IMR-90 (cell line): Measurements from ENCODE around the gene CSNK1G2. TPM values are rescaled to one million over a fixed set of nuclear protein-coding genes. Genes with fewer than 3 reads are reported as not detected.

Source experiments
- ATAC-seq: fragments of 200-7000 bp; cut with Tn5 transposase; 2 replicates; pipeline ENCODE4 v1.9.1; 2020; ENCODE audit warnings: low read depth, mild to moderate bottlenecking, moderate library complexity
- BruUV-seq: library from RNA; stranded (reverse); fragments of 400-500 nt; replicated peaks from 2 replicates; lab custom pipeline; 2021; lab: Mats Ljungman, UMichigan
- CTCF ChIA-PET: fragments of 300-600 bp; formaldehyde crosslinking; extraction: SDS; loops from one replicate; lab custom pipeline; 2021; ENCODE audit warnings: antibody characterized with exemption; lab: Yijun Ruan, JAX
- POLR2A ChIA-PET: fragments of 300-600 bp; sonication (Branson Sonifier 250); formaldehyde crosslinking; loops from one replicate; lab custom pipeline; 2022; ENCODE audit warnings: antibody characterized with exemption; ENCODE audit not compliant: unreplicated experiment; lab: Charles Lee
- DNase-seq: peaks from one replicate; pipeline ENCODE4 v3.0.0; 2013
- H2AFZ ChIP-seq: replicated peaks from 2 replicates; pipeline ENCODE3; 2013; ENCODE audit warnings: low read length, mild to moderate bottlenecking; ENCODE audit not compliant: poor library complexity
- H2AK5ac ChIP-seq: 2 replicates; pipeline ENCODE4 v1.6.1; 2013; ENCODE audit warnings: low read depth, low read length, inconsistent platforms
- H2AK9ac ChIP-seq: replicated peaks from 2 replicates; pipeline ENCODE3; 2013; ENCODE audit warnings: mild to moderate bottlenecking, low read depth, low read length, moderate library complexity; ENCODE audit not compliant: poor library complexity
- H2BK120ac ChIP-seq: 2 replicates; pipeline ENCODE4 v1.6.1; 2013; ENCODE audit warnings: low read depth, low read length, inconsistent platforms
- H2BK15ac ChIP-seq: 3 replicates; pipeline ENCODE4 v1.6.1; 2013; ENCODE audit warnings: low read depth, low read length, inconsistent platforms
- H2BK20ac ChIP-seq: 2 replicates; pipeline ENCODE4 v1.6.1; 2013; ENCODE audit warnings: low read depth, mild to moderate bottlenecking, inconsistent platforms, low read length, moderate library complexity
- H2BK5ac ChIP-seq: 2 replicates; pipeline ENCODE4 v1.6.1; 2013; ENCODE audit warnings: mild to moderate bottlenecking, low read depth, low read length, inconsistent platforms; ENCODE audit not compliant: poor library complexity, severe bottlenecking
- H3K14ac ChIP-seq: replicated peaks from 2 replicates; pipeline ENCODE4 v1.6.1; 2013; ENCODE audit warnings: low read depth, low read length, inconsistent platforms
- H3K18ac ChIP-seq: 2 replicates; pipeline ENCODE4 v1.6.1; 2013; ENCODE audit warnings: low read depth, low read length, control low read depth
- H3K23ac ChIP-seq: 2 replicates; pipeline ENCODE4 v1.6.1; 2013; ENCODE audit warnings: low read depth, low read length, inconsistent platforms
- H3K27ac ChIP-seq: 2 replicates; pipeline ENCODE4 v1.5.1; 2013; ENCODE audit warnings: mild to moderate bottlenecking, control low read depth, low read length; ENCODE audit not compliant: insufficient read depth
- H3K27me3 ChIP-seq: 2 replicates; pipeline ENCODE4 v1.6.1; 2013; ENCODE audit warnings: low read length; ENCODE audit not compliant: control insufficient read depth, insufficient read depth
- H3K36me3 ChIP-seq: 2 replicates; pipeline ENCODE4 v1.6.1; 2013; ENCODE audit warnings: low read length, mixed read lengths; ENCODE audit not compliant: control insufficient read depth, insufficient read depth
- H3K4ac ChIP-seq: 2 replicates; pipeline ENCODE4 v1.6.1; 2013; ENCODE audit warnings: low read depth, low read length, inconsistent platforms
- H3K4me1 ChIP-seq: 2 replicates; pipeline ENCODE4 v1.6.1; 2013; ENCODE audit warnings: low read length, mixed read lengths; ENCODE audit not compliant: control insufficient read depth, insufficient read depth
- H3K4me2 ChIP-seq: 2 replicates; pipeline ENCODE4 v1.6.1; 2013; ENCODE audit warnings: low read depth, mild to moderate bottlenecking, control low read depth, low read length, moderate library complexity
- H3K4me3 ChIP-seq: 2 replicates; pipeline ENCODE4 v1.5.1; 2013; ENCODE audit warnings: low read depth, mild to moderate bottlenecking, control low read depth, low read length, moderate library complexity; ENCODE audit not compliant: insufficient read depth
- H3K56ac ChIP-seq: 2 replicates; pipeline ENCODE4 v1.6.1; 2013; ENCODE audit warnings: low read length, inconsistent platforms; ENCODE audit not compliant: insufficient read depth; ENCODE audit errors: extremely low read depth
- H3K79me1 ChIP-seq, 2 experiments: 2 replicates each; pipeline ENCODE4 v1.6.1; 2013; ENCODE audit warnings: low read length in 2 of 2, inconsistent platforms in 1 of 2, low read depth in 1 of 2
- H3K9ac ChIP-seq: 2 replicates; pipeline ENCODE4 v1.6.1; 2013; ENCODE audit warnings: low read depth, low read length, control low read depth
- H3K9me1 ChIP-seq: 2 replicates; pipeline ENCODE4 v1.6.1; 2013; ENCODE audit warnings: low read length, inconsistent platforms; ENCODE audit not compliant: insufficient read depth
- H3K9me3 ChIP-seq: 2 replicates; pipeline ENCODE4 v1.6.1; 2013; ENCODE audit warnings: low read length; ENCODE audit not compliant: control insufficient read depth, insufficient read depth
- H4K20me1 ChIP-seq: 2 replicates; pipeline ENCODE4 v1.6.1; 2013; ENCODE audit warnings: low read length, inconsistent platforms; ENCODE audit not compliant: insufficient read depth
- H4K5ac ChIP-seq: 2 replicates; pipeline ENCODE4 v1.6.1; 2013; ENCODE audit warnings: mild to moderate bottlenecking, low read depth, low read length, control low read depth
- H4K8ac ChIP-seq, 2 experiments: 2 replicates each; pipeline ENCODE4 v1.6.1; 2013; ENCODE audit warnings: low read depth in 2 of 2, low read length in 2 of 2, control low read depth in 1 of 2, inconsistent platforms in 1 of 2
- H4K91ac ChIP-seq: 2 replicates; pipeline ENCODE4 v1.6.1; 2013; ENCODE audit warnings: low read depth, low read length, inconsistent platforms; ENCODE audit not compliant: insufficient read depth
- BHLHE40 ChIP-seq: fragments of 150-350 bp; IDR thresholded peaks from 2 replicates; pipeline ENCODE4 v1.6.1; 2016; ENCODE audit warnings: mild to moderate bottlenecking, low read depth, low read length
- CEBPB ChIP-seq: IDR thresholded peaks from 2 replicates; pipeline ENCODE4 v1.6.1; 2012; ENCODE audit warnings: low read depth, low read length, improper control_type of control experiment
- CHD1 ChIP-seq: IDR thresholded peaks from 2 replicates; pipeline ENCODE4 v1.6.1; 2012; ENCODE audit warnings: low read depth, low read length, improper control_type of control experiment
- CTCF ChIP-seq: conservative IDR thresholded peaks from 2 replicates; pipeline ENCODE4 v1.5.1; 2012; ENCODE audit warnings: mild to moderate bottlenecking, low read depth, low read length, improper control_type of control experiment
- ELK1 ChIP-seq: fragments of 150-350 bp; IDR thresholded peaks from 2 replicates; pipeline ENCODE4 v1.6.1; 2016; ENCODE audit warnings: low read depth, mild to moderate bottlenecking, low read length, moderate library complexity, borderline replicate concordance
- FOS ChIP-seq: fragments of 150-350 bp; IDR thresholded peaks from 2 replicates; pipeline ENCODE4 v1.6.1; 2016; ENCODE audit warnings: low read depth, low read length
- MAFK ChIP-seq: IDR thresholded peaks from 2 replicates; pipeline ENCODE4 v1.6.1; 2012; ENCODE audit warnings: low read depth, low read length, improper control_type of control experiment
- MAZ ChIP-seq: IDR thresholded peaks from 2 replicates; pipeline ENCODE4 v1.6.1; 2012; ENCODE audit warnings: low read depth, mild to moderate bottlenecking, low read length, improper control_type of control experiment, moderate library complexity, borderline replicate concordance
- MXI1 ChIP-seq: IDR thresholded peaks from 2 replicates; pipeline ENCODE4 v1.6.1; 2012; ENCODE audit warnings: low read depth, mild to moderate bottlenecking, low read length, moderate library complexity, borderline replicate concordance
- POLR2A ChIP-seq: IDR thresholded peaks from 2 replicates; pipeline ENCODE4 v1.6.1; 2012; ENCODE audit warnings: mild to moderate bottlenecking, low read depth, low read length
- RFX5 ChIP-seq: IDR thresholded peaks from 2 replicates; pipeline ENCODE4 v1.8.0; 2012; ENCODE audit warnings: low read depth, mild to moderate bottlenecking, low read length, moderate library complexity
- SMC3 ChIP-seq: fragments of 150-350 bp; IDR thresholded peaks from 2 replicates; pipeline ENCODE4 v1.6.1; 2016; ENCODE audit warnings: low read depth, mild to moderate bottlenecking, antibody characterized with exemption, low read length, moderate library complexity
- USF2 ChIP-seq: fragments of 150-350 bp; IDR thresholded peaks from 2 replicates; pipeline ENCODE4 v1.6.1; 2017; ENCODE audit warnings: mild to moderate bottlenecking, antibody characterized with exemption, low read length, low read depth
- WGBS, 2 experiments: methylation state at CpG; one replicate each; pipeline versions ENCODE4 v1.1.5 to v1.1.7; 2013; ENCODE audit warnings: missing lambda C conversion rate in 2 of 2; ENCODE audit not compliant: insufficient read length in 1 of 2; ENCODE audit errors: extremely low coverage in 2 of 2; 5-methylcytosine and 5-hydroxymethylcytosine counted together
- dilution Hi-C: fragments of 300-500 bp; cut with HindIII; formaldehyde crosslinking; loops from one replicate; pipeline ENCODE4 v1.14.3; 2018; ENCODE audit warnings: low sequenced_read_pairs; ENCODE audit not compliant: unreplicated experiment
- in situ Hi-C: fragments of 300-500 bp; cut with MboI; formaldehyde crosslinking; loops from 3 replicates; pipeline ENCODE4 v1.14.3; 2019; ENCODE audit warnings: low sequenced_read_pairs, inconsistent platforms, mixed read lengths
- intact Hi-C: fragments of 100-400 bp; cut with micrococcal nuclease; formaldehyde crosslinking; loops from 2 replicates; pipeline ENCODE4 v1.10.0; 2022
- polyA plus RNA-seq, 3 experiments: library from polyadenylated mRNA; depleted of rRNA; stranded (reverse); fragments of >200 nt; gene quantifications; 2 replicates each; pipeline ENCODE4 v1.2.3, GENCODE V29; 2012; ENCODE audit warnings: low replicate concordance in 1 of 3
- total RNA-seq: library from RNA; depleted of rRNA; stranded (reverse); fragments of >200 nt; gene quantifications from 2 replicates; pipeline ENCODE4 v1.2.3, GENCODE V29; 2012

CSNK1G2 gene
- total and polyA plus RNA-seq, 2 of the 4 experiments (the other 2 are of a cell fraction) = 38.0 to 96.3 TPM

- ChIA-PET CTCF (no interaction called here), POLR2A (no interaction called here)
- Histone ChIP-seq H3K36me3 (no peaks in the 10 kb centered on the region), H4K8ac (no peak overlapping the region), H3K27me3 (no peaks in the 10 kb centered on the region), H3K4me1 (peaks cover 2% of the 10 kb centered on the region; the same call in 1 of the 2 replicates), H3K14ac (no peak overlapping the region), H3K56ac (no peak overlapping the region), H2BK15ac (no peak overlapping the region), H3K4ac (no peak overlapping the region), H3K9me3 (no peaks in the 10 kb centered on the region; the same call in 1 of the 2 replicates), H4K20me1 (peaks cover 2% of the 10 kb centered on the region), H3K23ac (no peak overlapping the region), H3K79me1 (peaks cover 5 to 18% of the 10 kb centered on the region in 2 experiments; a peak in 2 of 4 replicates), H2BK20ac (no peak overlapping the region), H2AFZ (no peak overlapping the region), H2BK5ac (no peak overlapping the region), H2BK120ac (no peak overlapping the region), H2AK5ac (no peak overlapping the region), H4K91ac (no peak overlapping the region), H3K4me3 (no peak overlapping the region), H3K18ac (no peak overlapping the region), H2AK9ac (no peak overlapping the region), H3K4me2 (no peak overlapping the region), H3K9ac (no peak overlapping the region), H4K5ac (no peak overlapping the region), H3K27ac (no peak overlapping the region), H3K9me1 (peaks cover 5% of the 10 kb centered on the region; the same call in 1 of the 2 replicates)
- in situ Hi-C loops (no loop called here), intact Hi-C loops (no loop called here), dilution Hi-C loops (no loop called here)
- no peak for DNase-seq
- ATAC-seq = no peak
- no peak for TF ChIP-seq BHLHE40
- TF ChIP-seq CHD1 = no peak
- TF ChIP-seq POLR2A = no peak
- no peak for TF ChIP-seq MAFK
- no peak for TF ChIP-seq MXI1
- no peak for TF ChIP-seq USF2
- TF ChIP-seq MAZ = no peak
- TF ChIP-seq SMC3 = no peak
- TF ChIP-seq CEBPB = no peak
- no peak for TF ChIP-seq RFX5
- no peak for TF ChIP-seq FOS
- TF ChIP-seq CTCF = no peak
- no peak for TF ChIP-seq ELK1
- no TSS peak for BruUV-seq
- 83% methylated on average over 13 of the region's 24 CpGs; no CpG with 5 or more reads in 1 of the 2 experiments for WGBS, 2 experiments
Observed at GRCh38 chr19:1936916-1937610, 3.9 kb upstream of the CSNK1G2 start.
